HG02970 (cell line): Measurements from ENCODE around the gene CLNK.
"Not testable (repeated sequence)": the region's sequence is repeated elsewhere in the genome, so short reads cannot be mapped to it uniquely, and the experiment has no call there.

Experiments
- ATAC-seq: cut with Tn5 transposase; IDR thresholded peaks from one replicate; pipeline ENCODE4 v1.9.1; 2021; ENCODE audit warnings: mild to moderate bottlenecking, moderate library complexity, moderate number of reproducible peaks; ENCODE audit not compliant: unreplicated experiment, low FRiP score

CLNK gene

DNA sequence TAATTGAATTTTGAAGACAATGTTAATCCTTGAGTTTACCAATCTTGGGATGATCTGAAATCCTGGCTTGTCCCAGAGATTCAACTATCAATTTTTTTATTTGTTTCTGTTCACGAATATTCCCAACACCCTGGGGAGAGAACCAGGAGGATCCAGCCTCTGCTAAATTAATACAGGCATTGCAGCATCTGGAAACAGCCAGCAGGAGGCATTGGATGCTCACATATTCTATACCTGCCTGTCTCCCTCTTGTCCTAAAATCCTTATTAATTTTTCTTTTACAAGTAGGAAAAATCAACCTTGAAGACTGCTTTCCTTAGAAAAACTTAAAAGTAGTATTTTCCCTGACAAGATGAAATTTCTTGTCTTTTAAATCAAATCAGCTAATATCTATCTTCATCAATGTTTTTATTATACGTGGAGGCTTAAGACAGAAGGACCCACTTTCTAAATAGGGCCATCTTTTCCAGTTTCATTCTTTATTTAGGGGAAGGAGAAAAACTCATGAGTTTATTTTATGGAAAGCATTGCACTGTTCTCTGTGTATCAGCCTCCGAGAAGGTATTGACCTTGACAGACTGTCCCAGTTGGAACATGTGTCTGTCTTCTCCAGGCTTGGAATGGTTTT is 102.4 kb downstream of the CLNK start:
- no peak for ATAC-seq

DNA sequence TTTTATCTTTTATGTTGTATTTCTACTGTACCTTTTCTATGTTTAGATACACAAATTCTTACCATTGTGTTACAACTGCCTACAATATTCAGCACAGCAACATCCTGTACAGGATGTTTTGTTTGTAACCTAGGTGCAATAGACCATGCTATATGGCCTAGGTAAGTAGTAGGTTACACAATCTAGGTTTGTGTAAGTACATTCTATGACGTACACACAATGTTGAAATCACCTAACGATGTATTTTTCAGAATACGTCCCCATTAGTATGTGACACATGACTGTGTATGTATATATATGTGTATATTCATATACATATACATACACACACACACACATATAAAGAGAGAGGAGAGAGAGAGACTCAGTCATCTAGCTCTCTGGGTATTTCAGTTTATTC is 103.5 kb downstream of the CLNK start:
- no peak for ATAC-seq

DNA sequence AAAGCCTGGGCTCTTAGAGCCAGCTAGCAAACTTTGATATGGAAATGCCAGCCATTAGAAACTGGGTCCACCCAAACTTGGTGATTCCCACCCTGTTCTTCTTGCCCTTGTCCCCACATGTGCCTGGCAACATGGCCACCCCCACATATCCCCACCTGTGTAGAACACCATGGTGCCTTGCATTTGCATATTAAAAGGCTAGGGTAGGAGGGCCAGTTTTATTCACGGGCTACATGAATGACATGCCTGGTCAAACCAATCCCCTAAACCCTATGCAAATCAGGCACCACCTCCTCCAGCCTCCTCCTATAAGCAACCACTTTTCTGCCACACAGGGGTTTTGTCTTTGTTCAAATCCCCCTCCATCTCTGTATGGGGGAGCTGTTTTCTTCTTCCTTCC is 104.9 kb downstream of the CLNK start:
- no peak for ATAC-seq

DNA sequence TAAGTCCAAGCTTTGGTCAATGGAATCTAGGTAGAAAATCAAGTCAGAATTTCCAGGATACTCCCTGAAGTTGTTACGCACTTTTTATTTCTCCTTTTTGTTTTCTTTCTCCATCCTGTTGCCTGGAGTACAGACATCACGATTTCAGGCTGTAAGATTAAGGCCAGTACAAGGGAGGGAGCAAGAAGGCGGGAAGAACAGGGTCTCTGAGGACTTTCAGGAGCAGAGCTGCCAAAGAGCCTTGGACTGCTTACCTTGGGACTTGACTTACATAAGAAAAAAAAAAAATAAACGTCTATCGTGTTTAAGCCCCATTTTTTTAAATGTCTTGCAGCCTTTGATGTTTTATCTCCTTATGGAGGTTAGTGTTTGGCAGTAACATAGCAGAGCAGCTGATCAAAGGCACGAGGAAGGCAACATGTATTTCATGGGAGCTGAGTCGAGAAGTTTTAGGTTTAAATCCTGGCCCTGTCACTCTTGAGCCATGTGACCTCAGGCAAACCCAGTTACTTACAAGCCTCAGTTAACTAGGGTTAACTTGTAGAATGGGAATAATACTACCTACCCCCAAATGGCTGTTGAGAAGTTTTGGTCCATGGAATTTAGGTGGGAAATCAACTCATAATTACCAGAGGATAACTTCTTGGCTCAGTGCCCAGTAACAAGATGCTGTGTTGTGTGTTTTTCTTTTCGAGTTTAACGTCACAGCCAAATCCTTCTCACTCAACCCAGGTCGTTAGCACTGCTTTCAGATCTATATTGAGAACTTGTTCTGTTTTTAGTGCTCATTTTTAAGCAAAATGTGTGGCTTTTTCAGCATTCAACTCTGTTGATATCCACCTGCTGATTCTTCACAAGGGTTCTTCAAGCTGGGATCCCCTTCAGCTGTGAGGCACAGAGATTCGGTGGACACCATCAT is 106.8 kb downstream of the CLNK start:
- ATAC-seq, result no peak

- ATAC-seq, result peak; percentile 64
These were observed 107.5 kb downstream of the CLNK start for GRCh38 chr4:10577018-10577417.

DNA sequence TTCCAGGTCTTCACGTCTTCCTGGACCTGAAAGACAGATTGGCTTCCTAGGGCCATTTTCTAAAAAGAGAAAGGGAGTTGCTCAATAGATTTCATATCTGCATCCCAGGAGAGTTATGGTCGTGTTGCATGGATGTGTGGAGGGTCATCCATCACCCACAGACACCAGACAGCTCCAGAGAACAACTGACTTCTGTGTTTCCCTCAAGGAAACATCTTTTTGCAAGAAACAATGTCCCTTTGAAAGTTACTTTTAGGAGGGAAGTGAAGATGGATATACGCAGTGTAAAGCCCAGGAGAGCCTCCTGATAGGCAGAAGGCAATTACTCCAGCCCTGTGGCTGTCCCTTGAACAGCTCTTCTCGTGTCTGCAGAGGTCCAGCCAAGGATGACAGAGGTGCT is 108.3 kb downstream of the CLNK start:
- ATAC-seq, result no peak

GRCh38 chr4:10575414-10575813 is 109.2 kb downstream of the CLNK start:
- ATAC-seq, result no peak

- ATAC-seq, result not testable (repeated sequence)
These were observed 110.0 kb downstream of the CLNK start for GRCh38 chr4:10574553-10574952.

GRCh38 chr4:10571909-10572308 is 112.7 kb downstream of the CLNK start:
- ATAC-seq, result no peak

DNA sequence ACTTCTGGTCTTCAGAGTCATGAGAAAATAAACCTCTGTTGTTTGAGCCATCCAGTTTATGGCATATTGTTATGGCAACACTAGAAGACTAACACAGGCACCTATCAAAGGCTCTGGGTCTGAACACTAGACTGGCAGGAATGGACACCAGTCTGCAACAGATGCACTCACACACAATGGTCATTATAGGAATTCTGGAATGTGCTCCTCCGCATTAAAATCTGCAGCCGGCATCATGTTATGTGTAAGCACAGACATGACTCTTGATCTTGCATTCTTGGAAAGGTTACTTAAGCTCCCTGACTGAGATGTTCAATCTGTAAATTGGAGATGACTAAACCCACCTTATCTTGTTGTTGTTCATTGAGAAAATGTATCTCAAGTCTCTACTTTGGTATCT is 115.1 kb downstream of the CLNK start:
- no peak for ATAC-seq

GRCh38 chr4:10567766-10568165 is 116.8 kb downstream of the CLNK start:
- ATAC-seq, result no peak

DNA sequence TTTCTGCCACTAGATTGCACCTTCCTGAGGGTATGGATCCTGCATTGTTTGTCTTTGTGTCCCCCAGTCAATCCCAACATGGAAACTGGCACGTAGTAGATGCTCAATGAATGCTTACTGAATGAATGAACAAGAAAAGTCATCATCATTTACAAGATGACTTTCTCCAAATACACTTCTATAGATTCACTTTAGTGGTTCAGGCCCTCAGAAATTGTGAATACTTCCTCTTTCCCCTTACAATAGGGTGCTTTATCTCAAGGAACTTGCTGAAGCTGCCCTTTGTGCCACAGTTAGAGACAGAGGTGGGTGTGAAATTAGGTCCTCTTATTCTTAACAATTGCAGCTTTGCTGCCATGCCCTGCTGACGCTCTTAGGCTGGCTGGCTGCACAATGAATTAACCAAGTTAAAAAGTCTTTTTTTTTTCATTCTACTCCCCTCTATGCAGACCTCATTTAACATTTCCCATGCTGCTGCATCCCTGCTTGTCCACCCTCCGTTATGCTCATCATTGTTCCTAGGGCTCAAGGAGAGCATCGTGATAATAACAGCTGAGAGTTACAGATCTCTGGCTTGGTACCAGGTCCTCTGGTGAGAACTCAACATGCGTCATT is 119.3 kb downstream of the CLNK start:
- no peak for ATAC-seq

GRCh38 chr4:10554694-10555093 is 129.9 kb downstream of the CLNK start:
- peak; percentile 53 for ATAC-seq

DNA sequence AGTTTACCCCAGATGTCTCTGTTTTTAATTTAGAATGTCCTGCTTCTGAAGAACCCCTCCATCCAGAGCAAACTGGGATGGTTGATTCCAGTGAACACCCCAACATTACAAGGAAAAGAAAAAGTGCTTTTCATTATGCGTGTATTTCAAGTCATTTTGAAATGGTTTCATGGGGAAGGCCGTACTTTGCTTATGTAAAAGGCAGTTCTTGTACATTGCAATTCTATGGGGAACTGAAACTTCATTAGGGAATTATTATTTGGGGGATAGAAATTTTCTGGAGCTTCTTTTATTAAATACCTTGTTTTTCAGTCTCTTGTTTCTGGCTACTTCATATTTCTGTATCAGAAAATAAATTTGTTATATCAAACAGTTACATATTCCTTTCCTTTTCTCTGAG is 130.4 kb downstream of the CLNK start:
- no peak for ATAC-seq

- no peak for ATAC-seq
These were observed 131.8 kb downstream of the CLNK start for GRCh38 chr4:10552591-10553280.

DNA sequence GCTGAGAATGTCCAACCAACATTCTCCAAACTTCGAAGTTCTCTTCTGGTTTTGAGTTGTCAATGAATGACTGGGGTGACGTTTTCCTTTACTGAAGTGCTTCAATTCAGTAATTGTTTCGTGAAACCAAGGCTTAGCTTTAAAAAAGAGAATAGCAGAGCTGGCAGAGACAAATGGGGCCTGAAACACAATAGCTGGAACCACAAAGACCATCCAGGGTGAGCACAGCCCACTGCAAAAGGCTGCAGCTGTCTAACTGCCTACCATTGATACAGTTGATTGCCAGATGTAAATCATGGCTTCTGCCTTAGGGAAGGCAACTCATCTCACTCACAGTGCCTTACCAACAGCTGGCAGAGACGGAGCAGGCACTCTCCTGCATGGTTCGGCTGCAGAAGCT is 148.7 kb downstream of the CLNK start:
- no peak for ATAC-seq

DNA sequence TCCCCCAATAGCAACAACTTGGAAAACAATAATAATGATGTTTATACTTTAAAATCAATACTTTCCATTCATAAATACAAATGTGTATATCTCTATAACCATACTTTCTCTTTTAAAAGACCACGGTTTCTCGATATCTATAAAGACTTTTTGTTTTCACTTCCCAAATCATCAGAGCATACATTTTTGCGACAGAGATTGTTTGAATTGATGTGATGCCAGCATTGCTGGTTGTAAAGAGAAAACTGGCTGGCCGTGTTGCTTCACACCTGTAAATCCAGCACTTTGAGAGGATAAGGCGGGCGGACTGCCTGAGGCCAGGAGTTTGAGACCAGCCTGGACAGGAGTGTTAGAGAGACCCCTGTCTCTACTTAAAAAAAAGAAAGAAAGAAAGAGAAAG is 149.7 kb downstream of the CLNK start:
- no peak for ATAC-seq

- no peak for ATAC-seq
These were observed 152.4 kb downstream of the CLNK start for GRCh38 chr4:10532155-10532554.

GRCh38 chr4:10530137-10530786 is 154.3 kb downstream of the CLNK start:
- no peak for ATAC-seq
